Fibroblast of skin of left biceps (primary cell): ENCODE data around the gene CSRNP3.

Experiments used
- DNase-seq, 2 experiments: peaks; one replicate each; pipeline ENCODE4 v3.0.0-alpha.2; 2013; ENCODE audit warnings: low read depth in 2 of 2

The CSRNP3 gene, protein sequence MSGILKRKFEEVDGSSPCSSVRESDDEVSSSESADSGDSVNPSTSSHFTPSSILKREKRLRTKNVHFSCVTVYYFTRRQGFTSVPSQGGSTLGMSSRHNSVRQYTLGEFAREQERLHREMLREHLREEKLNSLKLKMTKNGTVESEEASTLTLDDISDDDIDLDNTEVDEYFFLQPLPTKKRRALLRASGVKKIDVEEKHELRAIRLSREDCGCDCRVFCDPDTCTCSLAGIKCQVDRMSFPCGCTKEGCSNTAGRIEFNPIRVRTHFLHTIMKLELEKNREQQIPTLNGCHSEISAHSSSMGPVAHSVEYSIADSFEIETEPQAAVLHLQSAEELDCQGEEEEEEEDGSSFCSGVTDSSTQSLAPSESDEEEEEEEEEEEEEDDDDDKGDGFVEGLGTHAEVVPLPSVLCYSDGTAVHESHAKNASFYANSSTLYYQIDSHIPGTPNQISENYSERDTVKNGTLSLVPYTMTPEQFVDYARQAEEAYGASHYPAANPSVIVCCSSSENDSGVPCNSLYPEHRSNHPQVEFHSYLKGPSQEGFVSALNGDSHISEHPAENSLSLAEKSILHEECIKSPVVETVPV

GRCh38 chr2:165469417-165469816 is at the start of gene CSRNP3:
CSRNP3 (plus strand) TSS chr2:165469698; CDS start chr2:165595066, 125,368 bp downstream.
- DNase-seq: peak; percentile 52 to 55

DNA sequence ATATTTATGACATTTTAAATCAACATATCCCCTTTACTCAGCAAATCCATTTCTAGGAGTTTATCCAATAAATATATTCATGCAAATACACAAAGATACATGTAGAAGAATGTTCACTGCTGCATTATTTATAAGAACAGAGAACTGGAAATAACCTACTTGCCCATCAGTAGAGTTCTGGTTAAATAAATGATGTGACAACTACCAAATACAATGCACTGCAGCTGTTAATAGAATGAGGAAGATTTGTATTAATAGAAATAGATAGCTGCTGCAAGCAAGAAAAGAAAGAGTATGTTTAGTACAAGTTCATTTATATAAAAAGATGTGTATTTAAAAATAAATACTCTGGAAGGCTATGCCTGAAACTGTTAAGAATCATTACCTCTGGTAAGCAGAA is 49.3 kb upstream of the CSRNP3 start:
- DNase-seq: no peak

DNA sequence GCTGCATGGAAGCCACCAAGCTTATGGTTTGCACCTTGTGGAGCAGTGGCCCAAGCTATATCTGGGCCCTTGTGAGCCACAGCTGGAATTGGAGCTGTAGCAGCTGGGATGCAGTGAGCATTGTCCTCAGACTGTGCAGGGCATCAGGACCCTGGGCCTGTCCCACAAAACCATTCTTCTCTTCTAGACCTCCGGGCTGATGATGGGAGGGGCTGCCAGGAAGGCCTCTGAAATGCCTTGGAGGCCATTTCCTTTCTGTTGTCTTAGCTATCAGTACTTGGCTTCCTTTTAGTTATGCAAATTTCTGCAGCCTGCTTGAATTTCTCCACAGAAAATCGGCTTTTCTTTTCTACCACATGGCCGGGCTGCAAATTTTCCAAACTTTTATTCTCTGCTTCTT is 46.4 kb upstream of the CSRNP3 start:
- DNase-seq: no peak

- DNase-seq: no peak
These were observed 43.9 kb upstream of the CSRNP3 start for GRCh38 chr2:165425556-165425955.

- no peak for DNase-seq
These were observed 41.8 kb upstream of the CSRNP3 start for GRCh38 chr2:165427686-165428085.

DNA sequence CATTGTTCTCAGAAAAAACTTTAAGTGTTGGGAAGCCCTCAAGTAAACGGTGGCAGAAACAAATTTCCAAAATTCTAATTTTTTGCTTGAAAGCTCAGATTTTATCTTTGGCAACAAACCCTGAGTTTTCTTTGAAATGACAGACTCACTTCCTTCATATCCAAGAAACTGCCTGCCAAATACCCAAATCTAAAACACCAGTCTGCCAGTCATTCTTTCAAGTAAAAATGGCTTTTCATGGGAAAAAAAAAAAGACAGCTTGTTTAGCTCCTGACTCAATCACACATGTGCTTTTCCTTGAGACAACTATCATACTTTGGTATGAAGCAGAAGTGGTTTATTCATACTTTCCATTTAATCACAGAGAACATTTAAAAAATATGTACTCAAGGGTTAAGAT is 40.6 kb upstream of the CSRNP3 start:
- DNase-seq: no peak

DNA sequence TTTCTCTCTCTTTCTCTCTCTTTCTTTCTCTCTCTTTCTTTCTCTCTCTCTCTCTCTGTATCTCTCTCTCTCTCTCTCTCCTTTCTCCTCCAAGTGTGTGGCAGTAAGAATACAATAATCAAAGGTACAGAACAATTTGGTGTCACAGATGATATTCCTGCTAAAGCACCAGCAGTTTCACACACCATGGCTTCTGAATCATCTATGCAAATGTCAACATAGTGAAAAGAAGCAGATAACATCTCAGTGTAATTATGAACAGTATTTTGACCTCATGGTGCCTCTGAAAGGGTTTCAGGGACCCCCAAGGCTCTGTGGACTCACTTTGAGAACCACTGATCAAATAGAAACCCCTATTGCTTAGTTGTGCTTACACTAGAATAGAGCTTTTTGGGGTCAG is 38.5 kb upstream of the CSRNP3 start:
- no peak for DNase-seq

DNA sequence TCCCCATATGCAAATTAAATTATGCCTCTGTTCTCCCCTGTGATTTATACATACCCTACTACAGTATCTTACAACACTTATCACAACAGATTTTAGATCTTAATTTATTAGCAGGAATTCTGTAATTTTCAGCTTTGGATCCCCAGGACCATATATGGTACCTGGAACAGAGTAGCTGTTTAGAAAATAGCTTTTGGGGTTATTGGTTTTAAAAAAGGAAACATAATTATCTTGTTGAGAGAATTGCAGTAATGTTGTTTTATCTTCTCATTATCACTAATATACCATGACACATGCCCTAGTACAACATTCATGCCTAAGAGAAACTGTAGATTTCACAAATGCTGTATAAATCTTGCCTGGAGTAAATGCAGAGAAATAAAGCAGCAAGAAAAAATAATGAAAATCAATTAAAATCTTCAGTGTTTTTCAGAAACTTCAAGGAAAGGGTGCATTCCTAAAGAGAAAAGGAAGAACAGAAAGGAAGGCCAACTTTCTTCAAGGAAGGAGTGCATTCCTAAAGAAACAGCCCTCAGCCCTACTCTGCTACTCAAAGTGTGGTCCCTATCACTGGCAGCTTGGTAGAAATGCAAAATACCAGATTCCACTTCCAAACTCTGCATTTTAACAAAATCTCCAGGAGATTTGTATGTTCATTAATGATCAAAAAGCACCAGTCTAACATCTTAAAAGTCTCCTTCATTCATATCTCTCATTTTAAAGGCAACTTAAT is 37.1 kb upstream of the CSRNP3 start:
- DNase-seq: no peak

DNA sequence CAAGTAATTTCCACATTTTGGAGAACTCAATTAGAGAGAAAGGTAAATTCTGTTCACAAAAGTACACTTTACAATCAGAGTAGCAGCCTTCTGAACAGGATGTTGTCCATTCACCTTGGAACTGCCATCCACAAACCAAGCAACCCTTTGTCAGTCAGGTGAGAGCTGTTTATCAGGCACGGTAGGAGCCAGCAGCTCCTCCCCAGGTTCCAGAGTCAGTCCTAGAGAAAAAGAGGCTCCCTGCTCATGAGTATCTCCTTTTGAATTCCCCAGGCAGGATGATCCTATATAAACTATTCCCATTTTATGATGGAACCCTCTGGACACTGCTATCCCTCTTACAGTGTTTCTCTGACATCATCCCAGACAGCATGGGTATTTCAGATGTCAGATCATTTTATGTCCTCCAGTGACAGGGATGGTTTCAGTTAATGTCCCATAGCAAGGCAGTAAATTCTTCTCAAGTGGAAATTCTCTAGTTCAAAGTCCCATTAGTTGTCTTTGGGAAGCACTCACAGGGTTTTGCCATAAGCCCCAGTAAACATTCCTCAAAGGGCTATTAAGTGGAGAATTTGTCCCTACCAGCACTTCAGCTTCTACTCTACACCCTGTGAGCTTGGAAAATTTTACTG is 34.5 kb upstream of the CSRNP3 start:
- no peak for DNase-seq

DNA sequence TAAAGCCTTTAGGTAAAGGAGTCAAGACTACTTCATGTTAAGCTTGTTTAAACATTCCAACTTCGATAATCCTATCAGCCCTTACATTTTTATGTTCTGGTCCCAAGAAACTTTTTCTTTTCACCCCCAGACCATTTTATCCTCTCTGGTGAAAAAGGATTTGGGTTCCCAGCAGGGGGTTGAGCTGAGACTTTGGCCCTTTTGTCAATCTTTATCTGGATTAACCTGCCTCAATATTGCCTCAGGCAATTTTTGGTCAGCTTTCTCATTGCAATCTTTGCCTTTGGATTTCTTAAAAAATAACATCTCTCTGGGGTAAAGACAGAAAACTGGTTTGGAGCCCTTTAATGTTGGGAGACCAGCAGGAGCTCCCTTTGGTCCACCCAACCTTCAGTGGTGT is 33.9 kb upstream of the CSRNP3 start:
- DNase-seq: no peak

DNA sequence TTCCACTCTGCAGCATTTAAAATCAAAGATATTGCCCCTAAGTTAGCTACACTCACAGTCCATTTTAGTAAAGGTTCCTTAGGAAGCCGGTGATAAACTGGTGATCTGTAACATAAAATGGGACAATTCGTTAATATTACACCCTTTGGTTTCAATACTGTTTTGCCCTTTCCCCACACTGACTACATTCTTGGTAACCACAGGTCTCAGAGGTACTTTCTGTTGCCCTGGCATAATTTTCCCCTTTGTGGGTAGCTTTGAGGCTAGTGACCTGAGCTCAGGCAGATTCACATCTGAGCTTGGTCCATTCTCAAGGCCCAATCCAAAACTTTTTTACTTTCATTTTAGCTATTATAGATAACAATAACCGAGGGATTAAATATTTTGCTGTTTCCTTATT is 32.9 kb upstream of the CSRNP3 start:
- DNase-seq: no peak

GRCh38 chr2:165440367-165440766 is 29.1 kb upstream of the CSRNP3 start:
- DNase-seq: peak; percentile 64 to 67

- no peak for DNase-seq
These were observed 26.0 kb upstream of the CSRNP3 start for GRCh38 chr2:165443511-165443910.

DNA sequence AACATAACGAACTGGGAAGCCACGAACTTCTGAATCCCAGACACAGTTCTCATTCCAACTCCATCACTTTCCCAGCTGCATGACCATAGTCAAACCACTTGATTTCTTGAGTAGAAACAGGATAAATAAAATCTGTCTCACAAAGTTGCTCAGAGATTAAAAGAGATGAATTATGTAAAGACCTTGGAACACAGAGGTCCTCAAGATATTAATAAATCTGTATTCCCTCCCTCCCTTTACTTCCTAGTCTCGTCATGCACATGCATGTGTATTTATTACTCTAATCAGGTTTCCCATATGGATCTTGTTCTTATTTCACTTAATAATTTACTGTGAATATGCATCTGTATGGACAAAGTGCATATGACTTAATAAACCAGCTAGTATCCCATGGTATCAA is 21.1 kb upstream of the CSRNP3 start:
- DNase-seq: no peak

DNA sequence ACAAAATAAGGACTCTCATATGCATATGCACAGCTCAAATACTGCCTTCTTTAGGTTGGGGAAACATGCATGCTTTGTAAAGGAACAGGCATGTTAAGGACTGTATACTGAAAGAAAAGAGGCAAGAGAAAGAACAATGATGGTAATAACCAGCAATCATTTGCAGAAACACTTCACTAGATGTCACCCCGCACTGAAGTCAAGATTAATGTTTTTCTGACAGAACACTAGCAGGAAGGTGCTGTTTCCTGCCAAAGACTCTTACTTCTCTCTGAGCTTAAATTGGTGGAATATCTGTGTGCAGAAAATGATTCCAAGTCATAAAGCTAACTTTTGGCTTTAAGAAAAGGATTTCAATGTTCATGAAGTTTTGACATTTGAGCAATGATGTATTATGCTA is 19.3 kb upstream of the CSRNP3 start:
- DNase-seq: no peak

DNA sequence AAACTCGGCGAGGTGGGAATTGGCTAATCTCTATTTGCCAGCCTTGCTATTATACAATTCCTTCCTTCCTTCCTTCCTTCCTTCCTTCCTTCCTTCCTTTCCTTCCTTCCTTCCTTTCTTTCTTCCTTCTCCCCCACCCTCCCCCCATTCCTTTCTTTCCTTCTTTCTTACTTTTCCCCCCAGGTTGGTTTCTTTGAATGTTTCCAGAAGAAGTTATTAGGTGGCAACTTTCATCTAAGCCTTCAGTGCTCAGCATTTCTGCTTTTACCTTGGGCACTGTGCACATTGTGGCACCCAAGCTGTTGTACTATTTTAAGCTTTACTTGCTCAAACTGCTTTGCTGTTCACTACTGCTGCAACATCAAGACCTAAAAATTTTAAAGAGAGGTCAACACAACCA is 17.2 kb upstream of the CSRNP3 start:
- DNase-seq: no peak

DNA sequence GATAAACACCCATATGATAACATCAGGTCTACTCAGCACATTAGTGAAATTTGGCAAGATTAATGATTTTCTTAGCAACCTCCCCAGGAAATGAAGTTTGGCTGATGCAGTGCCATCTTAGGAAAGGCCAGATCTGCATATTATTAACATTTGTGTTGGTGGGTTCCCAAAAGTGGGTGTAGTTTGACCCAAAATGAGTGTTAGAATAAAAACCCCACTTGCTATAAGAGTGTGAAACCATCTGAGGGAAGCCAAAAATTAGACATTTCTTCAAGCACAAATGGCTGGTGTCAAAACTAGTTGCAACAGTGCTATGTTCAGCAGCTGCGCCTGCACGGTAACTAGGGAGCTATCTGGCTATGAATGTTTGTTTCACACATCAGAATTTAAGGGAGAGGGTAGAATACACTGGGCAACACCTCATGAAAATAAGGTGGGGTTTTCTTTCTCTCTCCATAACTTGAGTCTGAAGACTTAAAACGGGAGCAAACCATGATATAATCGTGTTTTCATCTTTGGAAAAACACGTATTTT is 15.9 kb upstream of the CSRNP3 start:
- no peak for DNase-seq

DNA sequence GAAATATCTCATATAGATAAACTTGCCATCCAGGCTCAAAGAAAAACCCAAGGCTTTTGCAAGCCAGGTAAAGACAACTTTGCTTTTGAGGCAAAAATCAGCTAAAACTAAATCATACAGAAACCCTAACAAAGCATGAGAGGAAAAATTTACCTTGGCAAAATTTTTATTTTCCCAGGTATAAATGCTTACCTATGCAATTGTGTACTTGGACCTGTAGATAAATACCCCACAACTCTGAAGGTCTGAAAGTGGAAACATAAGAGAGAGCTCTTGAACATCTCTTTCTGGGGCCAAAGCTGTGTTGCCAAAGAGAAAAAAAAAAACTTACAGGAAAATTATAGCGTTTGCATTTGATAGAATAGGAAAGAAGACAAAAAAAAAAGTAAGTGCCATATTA is 14.6 kb upstream of the CSRNP3 start:
- DNase-seq: no peak

- DNase-seq: no peak
These were observed 13.5 kb upstream of the CSRNP3 start for GRCh38 chr2:165456027-165456426.

DNA sequence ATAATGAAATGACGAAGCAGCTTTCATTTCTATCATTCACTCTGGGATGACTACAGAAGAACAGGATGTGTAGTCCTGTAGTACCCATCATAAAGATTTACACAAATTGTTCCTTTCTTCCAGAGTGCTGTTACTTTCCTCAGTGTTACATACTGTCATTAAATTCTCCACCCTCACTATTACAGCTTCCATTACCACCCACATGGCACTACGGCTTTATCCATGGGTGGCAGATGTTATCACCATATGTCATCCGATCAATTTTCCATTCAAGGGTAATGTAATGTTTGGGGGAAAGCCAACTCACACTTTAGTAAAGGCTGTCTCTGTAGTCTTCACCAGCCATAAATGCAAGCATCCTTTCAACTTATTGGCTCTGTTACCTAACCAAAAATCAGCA is 7.1 kb upstream of the CSRNP3 start:
- no peak for DNase-seq

DNA sequence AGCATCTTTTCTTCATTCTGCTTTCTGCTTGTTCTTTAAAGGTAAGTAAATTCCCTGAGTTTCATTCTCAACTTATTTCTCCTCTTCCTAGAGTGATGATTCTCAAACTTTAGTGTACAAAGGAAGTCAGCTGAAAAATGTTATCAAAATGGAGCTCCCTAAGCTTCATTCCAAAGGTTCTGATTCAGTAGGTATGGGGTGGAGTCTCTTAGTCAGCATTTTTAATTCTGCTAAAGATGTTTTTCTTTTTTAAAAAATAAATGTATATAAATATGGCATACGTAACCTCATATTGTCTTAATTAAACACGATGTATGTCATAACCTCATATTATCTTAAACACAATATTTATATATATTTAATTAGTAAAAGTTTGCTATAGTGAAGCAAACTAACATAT is 3.1 kb upstream of the CSRNP3 start:
- DNase-seq: no peak

- DNase-seq: no peak
These were observed 1.6 kb upstream of the CSRNP3 start for GRCh38 chr2:165467921-165468320.
